ENCODE measurements around the gene TUBB6. TPM values are rescaled to one million over a fixed set of nuclear protein-coding genes. Genes with fewer than 3 reads are reported as not detected.

Gene TUBB6
- total and polyA plus RNA-seq, 2 of the 8 experiments (the other 6 are each of a cell fraction or from before 2014, with no cell fraction given): 126 to 223 TPM

DNA sequence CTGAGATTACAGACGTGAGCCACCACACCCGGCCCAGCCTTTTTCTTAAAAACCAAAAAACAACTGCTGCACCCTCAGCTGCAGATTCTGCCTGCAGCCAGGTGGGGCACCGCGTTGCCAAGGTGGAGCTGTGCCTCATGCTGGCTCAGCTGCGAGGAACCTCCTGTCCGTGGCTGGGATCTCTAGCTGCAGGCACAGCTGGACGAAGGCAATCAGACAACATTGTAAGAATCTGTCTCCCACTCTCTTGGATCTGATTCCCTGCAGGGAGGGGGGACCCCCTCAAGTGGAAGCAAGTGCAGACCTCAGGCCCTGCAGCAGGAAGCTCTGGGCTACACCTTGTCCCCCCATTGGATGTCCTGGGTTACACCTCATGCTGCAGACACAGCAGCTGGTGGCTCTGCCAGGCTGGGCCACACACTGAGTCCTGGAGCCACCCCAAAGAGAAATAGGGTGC lies 29.8 kb upstream of the TUBB6 start (continued):
- TF ChIP-seq E2F6 (IDR thresholded peaks at IDR 0.05) (peak; percentile 96), JUND (IDR thresholded peaks at IDR 0.05; ENCODE audit: low read length) (no peak), CHD1 (IDR thresholded peaks at IDR 0.05; ENCODE audit: low read depth, low read length) (no peak), RNF2 (IDR thresholded peaks at IDR 0.05; ENCODE audit: borderline replicate concordance, low read depth, low read length, missing control alignments, poor library complexity, severe bottlenecking) (peak; percentile 34)
- TF ChIP-seq, protein P1, sequence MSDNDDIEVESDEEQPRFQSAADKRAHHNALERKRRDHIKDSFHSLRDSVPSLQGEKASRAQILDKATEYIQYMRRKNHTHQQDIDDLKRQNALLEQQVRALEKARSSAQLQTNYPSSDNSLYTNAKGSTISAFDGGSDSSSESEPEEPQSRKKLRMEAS (IDR thresholded peaks at IDR 0.05): peak; percentile 99

Data from H1 (cell line).